MM.1S (cell line): ENCODE measurements around the gene RIN2.

Source experiments
- DNase-seq: peaks from one replicate; pipeline ENCODE4 v3.0.0-alpha.2; 2015
- H2AFZ ChIP-seq: fragments of 300-600 bp; sonication (generic); 2 replicates; pipeline ENCODE4 v1.6.0; 2016; ENCODE audit warnings: antibody characterized with exemption, low read length
- H3F3A ChIP-seq: fragments of 300-600 bp; sonication (generic); 2 replicates; pipeline ENCODE4 v1.6.1; 2016; ENCODE audit warnings: mild to moderate bottlenecking, antibody characterized with exemption, low read length, moderate library complexity, mixed read lengths; ENCODE audit not compliant: insufficient read depth
- H3K27ac ChIP-seq: fragments of 300-600 bp; sonication (generic); 2 replicates; pipeline ENCODE4 v1.5.1; 2016; ENCODE audit warnings: mild to moderate bottlenecking, low read length
- H3K27me3 ChIP-seq: fragments of 300-600 bp; sonication (generic); replicated peaks from 2 replicates; pipeline ENCODE4 v1.6.0; 2016; ENCODE audit warnings: low read length; ENCODE audit not compliant: insufficient read depth
- H3K36me3 ChIP-seq: fragments of 300-600 bp; sonication (generic); replicated peaks from 2 replicates; pipeline ENCODE4 v1.6.1; 2016; ENCODE audit warnings: mild to moderate bottlenecking, low read length, mixed read lengths; ENCODE audit not compliant: insufficient read depth
- H3K4me1 ChIP-seq: fragments of 300-600 bp; sonication (generic); 2 replicates; pipeline ENCODE4 v1.6.1; 2016; ENCODE audit warnings: low read length, mixed read lengths
- H3K4me2 ChIP-seq: fragments of 300-600 bp; sonication (generic); 2 replicates; pipeline ENCODE4 v1.6.0; 2016; ENCODE audit warnings: low read depth, low read length
- H3K4me3 ChIP-seq: fragments of 300-600 bp; sonication (generic); 2 replicates; pipeline ENCODE4 v1.5.1; 2016; ENCODE audit warnings: low read length, mixed read lengths
- H3K79me2 ChIP-seq: fragments of 300-600 bp; sonication (generic); 2 replicates; pipeline ENCODE4 v1.6.1; 2016; ENCODE audit warnings: mixed run types, low read length, mixed read lengths
- H3K9ac ChIP-seq: fragments of 300-600 bp; sonication (generic); 2 replicates; pipeline ENCODE4 v1.6.1; 2016; ENCODE audit warnings: low read length, mixed read lengths
- H3K9me2 ChIP-seq: fragments of 300-600 bp; sonication (generic); replicated peaks from 2 replicates; pipeline ENCODE4 v1.6.1; 2016; ENCODE audit warnings: mild to moderate bottlenecking, low read length, mixed read lengths; ENCODE audit not compliant: insufficient read depth
- H3K9me3 ChIP-seq: fragments of 300-600 bp; sonication (generic); replicated peaks from 2 replicates; pipeline ENCODE4 v1.6.1; 2016; ENCODE audit warnings: mild to moderate bottlenecking, low read length, mixed read lengths; ENCODE audit not compliant: insufficient read depth
- H4K20me1 ChIP-seq: fragments of 300-600 bp; sonication (generic); 2 replicates; pipeline ENCODE4 v1.6.1; 2016; ENCODE audit warnings: mild to moderate bottlenecking, low read length, moderate library complexity, mixed read lengths; ENCODE audit not compliant: insufficient read depth
- EZH2 ChIP-seq: fragments of 300-600 bp; sonication (generic); optimal IDR thresholded peaks from 2 replicates; pipeline ENCODE3; 2017; ENCODE audit warnings: low read depth, mild to moderate bottlenecking, antibody characterized with exemption, low read length, mixed read lengths
- EZH2phosphoT487 ChIP-seq: fragments of 300-600 bp; sonication (generic); IDR thresholded peaks from 2 replicates; pipeline ENCODE4 v1.6.1; 2018; ENCODE audit warnings: antibody characterized with exemption, low read length
- TF ChIP-seq, protein P1 (sequence below): fragments of 300-600 bp; sonication (generic); IDR thresholded peaks from 2 replicates; pipeline ENCODE4 v1.5.1; 2016; ENCODE audit warnings: antibody characterized with exemption, low read length, mixed read lengths

The RIN2 gene

DNA sequence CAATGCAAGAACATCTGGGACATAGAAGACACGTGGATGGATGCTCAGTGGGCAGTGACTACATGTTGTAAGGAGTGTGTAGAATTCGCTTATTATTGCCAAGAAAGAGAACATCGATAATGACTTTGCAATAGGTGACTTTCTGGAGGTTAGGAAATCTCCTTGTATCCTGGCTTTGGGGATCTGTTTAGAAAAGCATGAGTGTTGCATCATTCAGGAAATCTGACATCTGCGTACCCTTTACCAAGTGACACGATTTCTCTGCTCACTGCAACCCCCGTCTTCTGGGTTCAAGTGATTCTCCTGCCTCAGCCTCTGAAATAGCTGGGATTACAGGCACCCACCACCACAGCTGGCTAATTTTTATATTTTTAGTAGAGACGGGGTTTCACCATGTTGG is 23.2 kb downstream of the RIN2 start:
- Histone ChIP-seq H3K4me3 (0 out of 2 replicates have a peak overlapping the region, but pooled peaks have one; percentile 46), H3K9me2 (no peaks in the 10 kb centered on the region), H3F3A (peaks cover 39% of the 10 kb centered on the region), H3K4me2 (peak overlapping the region; percentile 89), H3K9me3 (no peaks in the 10 kb centered on the region), H3K9ac (peak overlapping the region; percentile 74; the same call in 1 of the 2 replicates), H2AFZ (no peak overlapping the region), H3K27me3 (no peaks in the 10 kb centered on the region), H3K79me2 (no peaks in the 10 kb centered on the region), H3K4me1 (peaks cover 73% of the 10 kb centered on the region), H3K27ac (peak overlapping the region; percentile 97), H3K36me3 (no peaks in the 10 kb centered on the region), H4K20me1 (no peaks in the 10 kb centered on the region)
- no peak for DNase-seq
- TF ChIP-seq, protein P1, sequence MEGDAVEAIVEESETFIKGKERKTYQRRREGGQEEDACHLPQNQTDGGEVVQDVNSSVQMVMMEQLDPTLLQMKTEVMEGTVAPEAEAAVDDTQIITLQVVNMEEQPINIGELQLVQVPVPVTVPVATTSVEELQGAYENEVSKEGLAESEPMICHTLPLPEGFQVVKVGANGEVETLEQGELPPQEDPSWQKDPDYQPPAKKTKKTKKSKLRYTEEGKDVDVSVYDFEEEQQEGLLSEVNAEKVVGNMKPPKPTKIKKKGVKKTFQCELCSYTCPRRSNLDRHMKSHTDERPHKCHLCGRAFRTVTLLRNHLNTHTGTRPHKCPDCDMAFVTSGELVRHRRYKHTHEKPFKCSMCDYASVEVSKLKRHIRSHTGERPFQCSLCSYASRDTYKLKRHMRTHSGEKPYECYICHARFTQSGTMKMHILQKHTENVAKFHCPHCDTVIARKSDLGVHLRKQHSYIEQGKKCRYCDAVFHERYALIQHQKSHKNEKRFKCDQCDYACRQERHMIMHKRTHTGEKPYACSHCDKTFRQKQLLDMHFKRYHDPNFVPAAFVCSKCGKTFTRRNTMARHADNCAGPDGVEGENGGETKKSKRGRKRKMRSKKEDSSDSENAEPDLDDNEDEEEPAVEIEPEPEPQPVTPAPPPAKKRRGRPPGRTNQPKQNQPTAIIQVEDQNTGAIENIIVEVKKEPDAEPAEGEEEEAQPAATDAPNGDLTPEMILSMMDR: no peak
- TF ChIP-seq EZH2: no peak
- TF ChIP-seq EZH2phosphoT487: no peak

DNA sequence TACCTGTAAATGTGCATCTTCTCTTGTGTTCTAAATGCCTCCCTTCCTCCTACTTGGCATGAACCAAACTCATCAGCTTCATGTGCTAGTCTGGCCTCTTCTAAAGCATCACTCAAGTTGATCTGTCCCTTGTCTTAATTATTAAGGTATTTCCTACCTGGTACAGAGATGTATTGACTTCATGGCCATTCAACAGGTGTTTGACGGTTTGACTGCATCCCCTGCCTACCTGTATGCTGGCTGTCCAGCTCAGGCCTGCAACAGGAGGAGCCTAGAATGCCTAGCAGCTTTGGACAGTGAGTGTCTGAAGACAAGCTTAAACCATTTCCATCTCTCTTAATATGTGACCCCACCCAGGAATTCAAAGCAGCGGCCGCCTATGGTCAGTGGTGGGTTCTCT is 24.6 kb downstream of the RIN2 start:
- Histone ChIP-seq H3K9ac (no peak overlapping the region), H3K9me2 (no peaks in the 10 kb centered on the region), H3K4me1 (peaks cover 73% of the 10 kb centered on the region), H4K20me1 (no peaks in the 10 kb centered on the region), H3K4me2 (no peak overlapping the region), H3K4me3 (no peak overlapping the region), H3F3A (peaks cover 39% of the 10 kb centered on the region), H2AFZ (no peak overlapping the region), H3K27me3 (no peaks in the 10 kb centered on the region), H3K79me2 (no peaks in the 10 kb centered on the region), H3K9me3 (no peaks in the 10 kb centered on the region), H3K27ac (no peak overlapping the region), H3K36me3 (no peaks in the 10 kb centered on the region)
- no peak for DNase-seq
- TF ChIP-seq EZH2 (no peak), EZH2phosphoT487 (no peak)
- TF ChIP-seq, protein P1: no peak

DNA sequence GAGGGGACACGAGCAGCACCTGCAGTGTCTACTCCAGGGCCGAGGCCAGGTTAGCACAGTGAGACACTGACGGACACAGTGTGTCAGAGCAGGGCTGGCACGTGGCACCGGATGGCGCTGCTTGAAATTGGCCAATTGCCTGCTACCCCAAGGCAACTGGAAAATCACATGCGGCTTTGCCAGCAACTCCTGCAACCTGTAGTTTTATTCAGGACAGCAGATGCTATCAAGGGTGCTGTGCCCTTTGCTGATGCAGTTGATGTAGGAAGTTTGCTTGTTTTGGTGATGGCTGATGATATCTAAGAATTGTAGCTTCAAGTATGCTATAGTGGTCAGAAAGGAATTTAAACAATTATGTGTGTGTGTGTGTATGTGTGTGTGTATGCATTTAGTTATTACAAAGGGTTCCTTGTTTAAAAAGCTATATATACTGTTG is 25.9 kb downstream of the RIN2 start:
- no peaks in the 10 kb centered on the region for H3K9me3 ChIP-seq
- H3K9me2 ChIP-seq: no peaks in the 10 kb centered on the region
- H3K36me3 ChIP-seq: no peaks in the 10 kb centered on the region
- TF ChIP-seq EZH2phosphoT487: no peak
- no peak for TF ChIP-seq EZH2
- TF ChIP-seq, protein P1: no peak
- H3K27me3 ChIP-seq: no peaks in the 10 kb centered on the region
- H3K4me2 ChIP-seq: no peak overlapping the region
- no peak for DNase-seq
- peaks cover 27% of the 10 kb centered on the region for H3F3A ChIP-seq
- H3K9ac ChIP-seq: no peak overlapping the region
- no peak overlapping the region for H3K4me3 ChIP-seq
- no peaks in the 10 kb centered on the region for H4K20me1 ChIP-seq
- H3K79me2 ChIP-seq: no peaks in the 10 kb centered on the region
- H3K27ac ChIP-seq: no peak overlapping the region
- H2AFZ ChIP-seq: no peak overlapping the region
- H3K4me1 ChIP-seq: peaks cover 60% of the 10 kb centered on the region
